Breast epithelium (tissue), 3 donors: Measurements from ENCODE around the gene EFCAB8.

Source experiments
- POLR2A ChIP-seq: fragments of 450-650 bp; IDR thresholded peaks from one replicate; pipeline ENCODE4 v1.6.1; 2016; ENCODE audit warnings: antibody characterized with exemption, mild to moderate bottlenecking, moderate library complexity
- POLR2AphosphoS5 ChIP-seq, 3 donors: sonication (generic); formaldehyde crosslinking; IDR thresholded peaks; one replicate each; pipeline ENCODE4 v1.6.1; 2017; ENCODE audit warnings: antibody characterized with exemption in 3 of 3
- TF ChIP-seq, protein P1 (sequence below), 3 donors: fragments of 450-650 bp; IDR thresholded peaks; one replicate each; pipeline ENCODE4 v1.5.1; 2016 to 2017; ENCODE audit warnings: antibody characterized with exemption in 3 of 3, mild to moderate bottlenecking in 3 of 3, moderate library complexity in 3 of 3

DNA sequence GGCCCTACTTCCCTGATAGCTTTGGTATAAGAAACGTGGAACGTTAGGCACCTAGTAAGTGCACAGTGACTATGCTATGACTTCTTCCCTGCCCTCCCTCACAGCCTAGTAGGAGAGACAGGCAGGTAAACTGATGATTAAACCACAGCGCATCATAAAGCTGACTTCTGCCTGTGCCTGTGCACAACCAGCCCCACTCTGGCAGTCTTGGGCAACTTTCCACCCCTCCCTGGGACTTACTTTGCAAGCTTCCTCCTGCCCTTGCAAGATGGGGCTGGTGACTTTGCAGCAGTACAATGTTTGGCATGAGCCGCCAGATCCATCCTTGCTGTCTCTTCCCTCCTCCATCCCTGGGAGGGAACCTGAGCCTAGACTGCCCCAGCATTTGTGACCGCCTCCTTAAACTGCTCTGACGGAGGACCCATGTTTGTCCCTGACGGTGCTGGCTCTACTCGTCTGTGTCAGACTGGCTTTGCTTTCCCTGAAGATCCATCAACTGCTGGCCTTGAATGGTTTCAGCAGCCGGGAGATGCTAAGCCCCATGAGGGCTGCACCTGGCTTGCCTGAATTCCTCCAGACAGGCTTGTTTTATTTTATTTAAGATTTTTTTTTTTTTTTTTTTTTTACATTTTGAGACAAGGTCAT, 36.1 kb downstream of the EFCAB8 start:
- TF ChIP-seq, protein P1, sequence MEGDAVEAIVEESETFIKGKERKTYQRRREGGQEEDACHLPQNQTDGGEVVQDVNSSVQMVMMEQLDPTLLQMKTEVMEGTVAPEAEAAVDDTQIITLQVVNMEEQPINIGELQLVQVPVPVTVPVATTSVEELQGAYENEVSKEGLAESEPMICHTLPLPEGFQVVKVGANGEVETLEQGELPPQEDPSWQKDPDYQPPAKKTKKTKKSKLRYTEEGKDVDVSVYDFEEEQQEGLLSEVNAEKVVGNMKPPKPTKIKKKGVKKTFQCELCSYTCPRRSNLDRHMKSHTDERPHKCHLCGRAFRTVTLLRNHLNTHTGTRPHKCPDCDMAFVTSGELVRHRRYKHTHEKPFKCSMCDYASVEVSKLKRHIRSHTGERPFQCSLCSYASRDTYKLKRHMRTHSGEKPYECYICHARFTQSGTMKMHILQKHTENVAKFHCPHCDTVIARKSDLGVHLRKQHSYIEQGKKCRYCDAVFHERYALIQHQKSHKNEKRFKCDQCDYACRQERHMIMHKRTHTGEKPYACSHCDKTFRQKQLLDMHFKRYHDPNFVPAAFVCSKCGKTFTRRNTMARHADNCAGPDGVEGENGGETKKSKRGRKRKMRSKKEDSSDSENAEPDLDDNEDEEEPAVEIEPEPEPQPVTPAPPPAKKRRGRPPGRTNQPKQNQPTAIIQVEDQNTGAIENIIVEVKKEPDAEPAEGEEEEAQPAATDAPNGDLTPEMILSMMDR (IDR thresholded peaks at IDR 0.05), result no peak
- TF ChIP-seq POLR2A, result no peak
- TF ChIP-seq POLR2AphosphoS5 (IDR thresholded peaks at IDR 0.05), result no peak
